HG03460 (cell line): ENCODE measurements around the gene DUOX2.
"Not testable (repeated sequence)": the region's sequence is repeated elsewhere in the genome, so short reads cannot be mapped to it uniquely, and the experiment has no call there.

Source experiments
- ATAC-seq: cut with Tn5 transposase; IDR thresholded peaks from one replicate; pipeline ENCODE4 v1.9.1; 2021; ENCODE audit not compliant: unreplicated experiment

The DUOX2 gene

DNA sequence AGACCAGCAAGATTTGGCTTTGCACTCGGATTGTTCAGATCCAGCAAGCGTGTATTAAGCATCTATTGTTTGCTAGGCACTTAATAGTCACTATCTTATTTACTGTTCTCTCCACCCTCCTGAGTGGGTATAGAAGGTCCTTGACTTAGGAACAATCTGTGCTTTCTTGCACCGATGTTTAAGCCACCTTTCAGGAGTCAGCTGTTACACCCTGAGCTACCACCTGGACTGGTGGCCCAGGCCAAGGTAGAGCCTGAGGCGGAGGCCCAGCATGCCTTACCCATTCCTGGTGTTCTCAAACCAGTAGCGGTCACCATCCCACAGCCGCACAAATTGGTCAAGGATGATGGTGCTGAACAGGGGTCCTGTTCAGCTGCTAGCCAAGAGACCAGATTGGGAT is 25.8 kb upstream of the DUOX2 start:
- no peak for ATAC-seq

DNA sequence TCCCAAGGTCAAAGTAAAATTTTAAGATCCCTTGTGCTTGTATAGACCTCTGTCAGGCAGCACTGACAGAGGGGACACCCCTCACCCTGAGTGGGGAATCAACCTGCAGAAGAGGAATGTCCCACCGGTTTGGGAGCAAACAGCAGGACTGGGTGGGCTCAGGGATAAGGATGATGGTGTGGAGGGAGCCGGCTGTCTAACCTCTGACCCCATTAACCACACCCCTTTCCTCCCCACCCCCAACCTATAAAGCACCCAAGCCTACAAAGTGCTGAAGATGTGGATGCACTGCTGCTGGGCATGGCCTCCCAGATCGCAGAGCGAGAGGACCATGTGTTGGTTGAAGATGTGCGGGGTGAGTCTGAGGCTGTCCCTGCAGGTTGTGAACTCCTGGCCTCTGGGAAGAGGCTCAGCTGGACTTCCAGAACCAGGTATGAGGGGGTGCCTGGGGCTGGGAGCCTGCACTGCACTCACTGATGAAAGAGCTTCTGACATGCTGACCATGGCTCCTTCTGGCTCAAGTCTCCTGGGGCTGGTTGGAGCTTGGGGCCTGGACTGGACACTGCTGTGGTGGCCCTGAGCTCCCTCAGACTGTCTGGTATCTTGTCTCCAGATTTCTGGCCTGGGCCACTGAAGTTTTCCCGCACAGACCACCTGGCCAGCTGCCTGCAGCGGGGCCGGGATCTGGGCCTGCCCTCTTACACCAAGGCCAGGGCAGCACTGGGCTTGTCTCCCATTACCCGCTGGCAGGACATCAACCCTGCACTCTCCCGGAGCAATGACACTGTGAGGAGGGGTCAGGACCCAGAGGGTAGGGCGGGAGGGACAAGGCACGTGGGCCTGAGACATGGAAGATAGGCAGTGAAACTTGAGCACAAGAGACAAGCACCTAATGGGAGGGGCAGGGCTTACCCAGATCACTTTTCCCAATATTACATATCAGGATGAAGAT is 25.1 kb upstream of the DUOX2 start:
- ATAC-seq = no peak

DNA sequence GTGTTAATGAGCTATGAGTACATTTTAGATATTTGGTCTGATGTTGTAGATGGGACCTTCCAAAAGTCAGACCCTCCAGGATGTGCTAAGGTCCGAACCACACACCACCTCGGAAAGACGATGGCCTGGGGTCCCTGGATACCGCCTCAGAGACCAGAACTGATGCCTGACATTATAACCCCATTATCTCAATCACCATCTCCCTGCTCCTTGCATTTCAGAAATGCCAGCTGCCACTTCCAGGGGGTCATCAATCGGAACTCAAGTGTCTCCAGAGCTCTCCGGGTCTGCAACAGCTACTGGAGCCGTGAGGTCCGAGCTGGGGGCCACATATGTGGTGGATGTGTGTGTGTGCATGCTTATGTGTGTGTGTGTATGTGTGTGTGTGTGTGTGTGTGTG is 23.7 kb upstream of the DUOX2 start:
- no peak for ATAC-seq

DNA sequence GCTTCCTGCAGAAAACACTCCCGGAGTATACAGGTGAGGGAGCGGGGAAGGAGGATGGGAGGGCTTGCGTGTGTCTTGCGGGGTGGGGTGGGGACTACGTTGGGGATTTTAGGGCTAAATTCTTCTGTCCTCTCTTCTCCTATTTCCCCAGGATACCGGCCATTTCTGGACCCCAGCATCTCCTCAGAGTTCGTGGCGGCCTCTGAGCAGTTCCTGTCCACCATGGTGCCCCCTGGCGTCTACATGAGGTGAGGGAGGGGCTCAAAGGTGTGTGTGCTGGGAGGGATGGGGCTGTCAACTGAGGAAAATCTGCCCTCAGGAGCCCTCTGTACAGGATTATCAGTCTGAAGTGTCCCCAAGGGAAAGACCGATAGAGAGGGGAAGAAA is 22.4 kb upstream of the DUOX2 start:
- no peak for ATAC-seq

DNA sequence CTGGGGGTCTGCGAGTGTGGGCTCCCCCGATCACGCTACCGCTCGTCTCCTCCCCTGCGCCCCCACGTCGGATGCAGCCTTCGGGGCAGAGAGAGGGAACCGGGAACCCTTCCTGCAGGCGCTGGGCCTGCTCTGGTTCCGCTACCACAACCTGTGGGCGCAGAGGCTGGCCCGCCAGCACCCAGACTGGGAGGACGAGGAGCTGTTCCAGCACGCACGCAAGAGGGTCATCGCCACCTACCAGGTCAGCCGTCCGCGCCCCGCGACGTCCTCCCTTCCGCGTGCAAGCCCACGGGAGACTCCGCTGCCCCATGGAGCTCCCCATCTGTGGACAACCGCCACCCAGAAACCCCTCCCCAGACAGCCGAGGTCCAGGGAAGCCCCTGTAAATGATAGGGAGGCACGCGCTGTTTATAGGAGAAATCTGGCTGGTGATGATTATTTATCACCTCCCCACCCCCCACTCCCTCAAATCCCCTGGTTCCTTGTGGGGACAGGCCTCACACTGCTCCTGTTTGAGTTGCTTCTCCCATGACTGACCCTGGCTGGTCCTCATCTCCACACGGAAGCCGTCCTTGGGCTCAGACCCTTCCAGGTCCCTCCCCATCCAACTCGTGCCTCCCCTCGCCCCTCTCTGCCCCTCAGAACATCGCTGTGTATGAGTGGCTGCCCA is 21.9 kb upstream of the DUOX2 start:
- not testable (repeated sequence) for ATAC-seq

DNA sequence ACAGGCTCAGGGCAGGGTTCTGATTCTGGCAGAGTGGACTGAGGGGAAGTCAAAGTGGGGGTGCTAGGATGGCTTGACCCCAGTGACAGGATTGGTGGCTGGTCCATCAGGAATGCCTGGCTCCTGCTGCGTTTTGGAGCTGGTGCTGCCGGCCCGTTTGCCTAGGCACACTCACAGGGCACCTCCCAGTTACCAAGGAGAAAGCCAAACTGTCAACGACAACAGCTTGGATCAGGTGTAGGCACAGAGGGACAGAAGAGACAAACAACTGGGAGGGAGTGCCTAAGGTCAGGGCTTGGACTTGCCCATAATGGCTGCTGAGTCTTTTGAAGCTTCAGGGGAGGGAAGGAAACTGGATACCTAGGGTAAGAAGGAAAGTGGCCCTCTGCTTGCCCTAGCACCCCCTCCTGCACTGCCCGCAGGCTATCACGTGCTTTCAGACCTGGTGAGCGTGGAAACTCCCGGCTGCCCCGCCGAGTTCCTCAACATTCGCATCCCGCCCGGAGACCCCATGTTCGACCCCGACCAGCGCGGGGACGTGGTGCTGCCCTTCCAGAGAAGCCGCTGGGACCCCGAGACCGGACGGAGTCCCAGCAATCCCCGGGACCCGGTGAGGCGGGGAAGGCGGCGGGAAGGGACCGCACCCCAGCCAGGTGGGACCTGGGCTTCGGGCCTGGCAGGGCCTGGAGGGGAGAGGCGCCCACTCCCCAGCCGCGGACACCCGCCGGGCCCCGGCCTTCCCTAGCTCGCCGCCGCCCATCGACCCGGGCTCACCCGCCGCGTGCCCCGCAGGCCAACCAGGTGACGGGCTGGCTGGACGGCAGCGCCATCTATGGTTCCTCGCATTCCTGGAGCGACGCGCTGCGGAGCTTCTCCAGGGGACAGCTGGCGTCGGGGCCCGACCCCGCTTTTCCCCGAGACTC is 21.0 kb upstream of the DUOX2 start:
- ATAC-seq = no peak

DNA sequence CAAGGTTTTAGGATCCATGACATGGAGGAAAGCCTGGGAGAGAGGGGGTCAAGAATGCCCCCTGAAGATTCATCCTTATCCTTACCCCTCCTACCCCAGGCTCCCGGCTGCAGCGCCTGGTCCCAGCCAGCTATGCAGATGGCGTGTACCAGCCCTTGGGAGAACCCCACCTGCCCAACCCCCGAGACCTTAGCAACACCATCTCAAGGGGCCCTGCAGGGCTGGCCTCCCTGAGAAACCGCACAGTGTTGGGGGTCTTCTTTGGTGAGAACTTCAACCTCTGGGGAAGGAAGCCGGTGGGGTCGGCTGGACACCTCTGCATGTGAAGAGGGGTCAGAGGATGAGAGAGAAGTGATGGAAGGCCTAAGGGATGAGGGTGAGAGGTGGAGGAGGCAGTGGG is 20.1 kb upstream of the DUOX2 start:
- no peak for ATAC-seq

DNA sequence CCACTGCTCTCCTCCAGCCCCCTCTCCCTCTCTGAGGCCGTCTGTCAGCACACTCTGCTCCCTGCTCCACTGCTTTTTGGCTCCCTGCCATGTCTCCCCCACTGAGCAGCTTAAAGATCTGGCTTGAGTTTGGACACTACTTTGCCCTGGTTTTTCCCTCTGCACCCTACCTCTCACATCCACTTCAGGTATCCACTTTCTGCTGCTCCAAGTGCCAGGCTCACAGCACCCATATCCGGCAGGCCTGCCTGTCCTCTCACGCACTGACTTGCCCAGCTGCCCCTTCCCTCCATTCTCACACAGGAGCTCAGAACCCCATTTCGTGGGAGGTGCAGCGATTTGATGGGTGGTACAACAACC is 19.6 kb upstream of the DUOX2 start:
- no peak for ATAC-seq

DNA sequence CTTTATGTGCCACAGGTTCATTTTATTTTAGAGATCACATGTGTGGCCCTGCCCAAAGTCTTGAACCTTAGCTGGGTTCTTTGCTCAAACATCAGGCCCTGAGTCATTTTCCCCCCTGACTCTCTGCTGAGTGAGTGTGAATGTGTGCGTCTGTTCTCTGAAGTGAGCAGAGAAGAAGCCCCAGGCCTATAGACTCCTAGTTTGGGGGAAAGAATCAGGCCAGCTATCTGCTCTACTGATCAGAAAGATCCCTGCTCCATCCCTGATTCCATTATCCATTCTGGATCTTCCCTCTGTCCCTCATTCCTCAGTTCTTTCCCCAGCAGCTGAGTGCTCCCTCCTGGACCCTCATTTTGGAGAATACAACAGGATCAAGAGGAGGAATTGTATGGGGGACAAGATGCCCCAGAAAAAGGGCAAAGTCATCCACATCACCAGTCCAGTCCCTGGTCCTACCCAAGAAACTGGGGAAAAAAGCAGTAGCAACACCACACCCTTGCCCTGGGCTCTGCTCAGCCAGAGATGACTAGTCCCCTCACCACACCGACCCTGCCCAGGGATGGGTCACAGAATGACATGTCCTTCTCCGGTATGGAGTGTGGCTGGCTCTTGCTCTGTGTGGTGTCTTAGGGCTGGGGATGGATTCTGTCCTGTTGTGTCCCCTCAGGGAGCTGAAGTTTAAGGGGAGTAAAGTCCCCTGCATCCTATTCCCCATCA is 19.0 kb upstream of the DUOX2 start:
- no peak for ATAC-seq

DNA sequence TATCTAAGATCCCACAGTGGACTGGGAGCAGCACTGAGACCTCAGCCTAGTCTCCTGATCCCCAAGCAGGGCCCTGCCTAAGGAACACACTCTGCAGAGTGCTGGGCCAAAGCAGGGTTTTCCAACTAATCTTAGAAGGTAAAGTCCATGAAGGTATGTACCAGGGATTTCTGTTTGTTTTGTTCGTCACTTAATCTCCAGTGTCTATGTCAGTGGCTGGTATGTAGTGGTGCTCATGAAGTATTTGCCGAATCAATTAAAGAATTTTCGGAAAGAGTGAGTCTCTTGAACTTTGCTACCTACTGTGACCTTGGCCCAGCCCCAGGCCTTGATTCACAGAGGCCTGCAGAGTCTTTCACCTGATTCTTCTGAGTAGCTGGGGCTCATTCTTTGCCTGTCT is 17.5 kb upstream of the DUOX2 start:
- ATAC-seq = no peak

DNA sequence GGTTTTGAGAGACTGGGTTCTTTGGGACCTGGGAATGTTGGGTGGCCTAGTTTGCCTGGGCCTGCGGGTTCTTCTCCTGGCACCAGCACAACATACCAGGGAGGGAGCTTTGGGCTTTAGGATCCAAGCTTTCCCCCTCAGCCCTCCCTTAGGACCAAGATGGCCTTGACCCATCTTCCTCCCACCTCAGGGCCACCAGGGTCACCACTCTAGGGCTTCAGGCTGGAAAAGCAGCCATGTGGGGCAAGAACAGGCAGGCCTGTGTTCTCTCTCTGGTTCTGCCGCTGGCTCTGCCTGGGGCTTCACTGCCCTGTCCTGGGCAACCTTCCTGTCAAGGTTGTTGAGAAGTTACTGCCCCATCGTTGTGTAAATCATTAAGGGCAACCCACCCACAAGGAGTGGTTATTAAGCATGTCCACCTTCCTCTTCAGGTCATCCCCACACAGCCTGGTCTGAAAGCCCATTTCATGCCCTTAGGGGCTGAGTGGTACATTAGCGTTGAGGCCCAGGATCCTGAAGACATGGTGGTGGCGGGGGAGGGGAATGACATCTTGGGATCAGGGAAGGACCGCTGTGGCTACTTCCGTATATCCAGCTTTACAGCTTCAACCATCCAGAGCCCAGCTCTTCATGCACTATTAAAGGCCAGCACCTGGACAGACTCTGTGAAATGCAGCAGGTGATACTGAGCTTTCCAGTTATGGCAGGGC is 16.5 kb upstream of the DUOX2 start:
- ATAC-seq = no peak

DNA sequence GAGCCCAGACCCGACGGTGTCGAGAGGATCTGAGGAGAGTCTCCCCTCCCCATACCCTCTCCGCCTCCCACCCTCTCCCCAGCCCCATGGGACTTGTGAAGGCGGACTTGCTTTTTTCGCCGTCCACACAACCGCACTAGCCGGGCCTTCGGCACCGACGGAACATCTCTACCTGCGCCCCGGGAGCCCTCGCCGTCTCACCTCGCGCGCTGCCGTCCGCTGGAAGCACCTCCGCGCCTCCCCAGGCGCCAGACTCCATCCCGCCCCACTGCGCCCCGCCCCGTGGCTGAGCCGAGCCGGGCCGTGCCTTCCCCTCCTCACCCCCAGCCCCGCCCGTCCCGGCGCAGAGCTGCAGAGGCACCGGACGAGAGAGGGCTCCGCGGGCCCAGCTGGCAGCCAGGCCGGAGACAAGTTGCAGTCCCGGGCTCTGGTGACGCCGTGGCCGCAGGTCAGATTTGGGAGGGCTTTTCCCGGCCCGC is 15.7 kb upstream of the DUOX2 start, which contains the start of the genes DUOX1 and DUOXA1:
Gene DUOX1 (plus strand): TSS at position 344 of the 479 bp plus-strand sequence. CDS start 1,973 bp downstream, outside the sequence.
Gene DUOXA1 (minus strand): TSS at position 229 of the 479 bp plus-strand sequence. CDS start 6,865 bp downstream, outside the sequence.
- no peak for ATAC-seq

DNA sequence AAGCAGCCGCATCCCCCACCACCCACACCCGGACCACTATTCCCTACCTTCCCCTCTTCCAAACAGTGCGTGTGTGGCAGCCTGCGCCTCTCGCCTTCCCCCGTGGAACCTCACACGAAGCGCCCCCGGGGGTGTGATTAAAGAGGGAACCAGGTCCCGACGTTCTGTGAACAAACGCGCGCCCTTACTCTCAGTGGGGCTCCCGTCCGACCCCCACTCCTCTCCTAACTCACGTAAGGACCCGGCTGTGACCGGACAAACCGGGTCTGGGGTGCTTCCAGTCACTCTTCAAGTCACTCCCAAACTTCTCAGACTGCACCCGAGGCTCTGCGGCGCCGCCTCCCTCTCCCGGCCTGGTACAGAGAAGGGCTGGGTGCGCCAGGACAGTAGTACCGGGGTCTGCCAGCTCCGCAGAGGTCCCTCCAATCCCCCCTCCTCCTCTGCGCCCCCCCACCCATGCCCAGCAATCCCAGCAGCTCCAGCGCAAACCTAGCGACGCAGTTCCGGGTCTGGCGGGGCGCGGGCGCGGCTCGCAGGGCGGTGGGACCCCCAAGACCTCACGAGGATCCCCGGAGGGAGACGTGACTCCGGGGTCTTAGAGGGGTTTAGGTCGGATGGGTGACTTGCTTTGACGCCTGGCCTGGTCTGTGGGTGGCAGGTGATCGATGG is 15.1 kb upstream of the DUOX2 start:
- ATAC-seq = no peak

DNA sequence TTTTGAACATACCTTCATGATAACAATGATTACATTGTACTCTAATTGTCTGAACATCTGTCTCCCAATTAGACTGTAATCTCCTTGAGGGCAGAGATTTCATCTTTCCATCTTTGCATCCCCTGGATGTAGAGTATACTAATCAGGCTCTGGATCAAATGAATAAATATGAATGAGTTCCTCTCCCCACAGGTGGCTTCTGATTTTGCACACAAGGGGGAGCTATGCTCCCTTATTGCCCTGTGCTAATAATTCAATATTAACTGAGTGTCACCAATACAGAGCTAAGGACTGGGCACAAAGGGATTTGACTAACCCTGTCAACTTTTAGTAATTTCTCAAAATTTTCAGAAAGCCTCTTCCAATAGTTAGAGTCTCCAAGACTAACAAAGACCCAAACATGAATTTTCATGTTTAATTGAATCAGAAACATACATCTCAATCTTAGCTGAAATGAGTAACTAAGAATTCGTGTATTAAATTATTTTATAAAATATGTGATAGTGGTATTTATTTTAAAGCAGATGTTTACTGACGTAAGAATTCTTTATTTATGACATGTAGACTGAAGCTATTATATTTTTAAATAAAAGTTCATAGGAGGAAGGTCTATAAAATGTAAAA is 12.7 kb upstream of the DUOX2 start:
- no peak for ATAC-seq

DNA sequence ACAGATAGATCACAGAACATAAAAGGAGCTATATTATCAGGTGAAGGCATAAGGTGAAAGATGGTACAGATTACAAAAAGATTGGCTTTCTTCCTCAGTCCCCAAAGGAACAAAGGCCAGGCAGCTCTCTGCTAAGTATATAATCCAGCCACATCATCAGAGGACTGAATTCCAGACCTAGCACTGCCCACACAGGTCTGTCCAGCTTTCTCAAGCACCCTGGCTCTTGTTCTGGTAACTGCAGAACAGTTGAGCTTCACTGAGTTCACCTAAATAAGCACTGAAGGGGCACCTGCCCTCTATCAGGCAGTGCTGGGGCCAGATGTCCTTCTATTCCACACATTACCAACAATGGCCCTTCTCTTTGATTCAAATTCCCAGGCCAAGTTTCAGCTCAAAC is 9.4 kb upstream of the DUOX2 start:
- ATAC-seq = no peak

DNA sequence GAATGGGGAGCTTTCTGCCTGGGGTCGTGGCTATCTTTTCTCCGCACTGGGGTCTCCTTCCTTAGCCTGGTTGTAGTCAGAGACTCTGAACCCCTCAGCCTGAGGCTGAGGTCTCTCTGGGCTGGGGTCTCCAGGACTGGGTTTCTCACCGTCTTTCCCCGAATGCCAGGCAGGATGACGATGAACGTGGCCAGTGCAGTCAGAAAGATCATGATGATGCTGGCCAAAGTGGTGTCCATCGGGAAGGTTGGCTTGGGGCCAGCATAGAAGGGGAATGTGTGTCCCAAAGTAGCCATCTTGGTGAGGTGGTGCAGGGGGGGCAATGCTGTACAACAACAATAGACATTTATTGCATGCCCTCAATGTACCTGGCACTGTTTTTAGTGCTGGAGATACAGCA is 8.7 kb upstream of the DUOX2 start:
- no peak for ATAC-seq

DNA sequence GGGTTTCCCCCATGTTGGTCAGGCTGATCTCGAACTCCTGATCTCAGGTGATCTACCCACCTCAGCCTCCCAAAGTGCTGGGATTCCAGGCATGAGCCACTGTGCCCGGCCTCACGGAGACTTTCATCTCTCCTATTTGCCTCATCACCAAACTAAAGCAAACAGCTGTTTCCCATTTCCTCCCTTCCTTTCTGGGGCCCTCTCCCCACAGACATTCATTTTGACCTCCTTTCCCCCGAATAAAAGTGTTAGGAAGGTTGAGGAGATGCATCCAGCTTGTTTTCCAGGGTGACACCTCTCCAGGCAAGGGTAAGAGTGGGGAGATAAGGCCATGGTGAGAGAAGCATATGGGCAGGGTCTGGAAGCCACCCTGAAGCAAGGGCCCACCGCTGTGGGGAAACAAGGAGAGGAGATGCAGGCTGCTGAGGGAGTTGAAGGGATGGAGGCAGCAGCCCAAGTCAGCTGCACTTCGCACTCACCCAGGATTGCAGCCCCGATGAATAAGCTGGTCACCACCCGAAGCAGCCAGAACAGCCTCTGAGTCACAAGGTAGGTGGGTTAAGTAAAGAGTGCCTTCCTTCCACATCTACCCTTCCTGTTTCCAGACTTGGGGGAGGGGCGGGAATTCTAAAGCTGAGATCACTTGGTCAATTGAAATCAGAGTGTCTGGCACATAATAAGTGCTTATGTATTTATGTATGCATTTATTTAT is 7.9 kb upstream of the DUOX2 start:
- ATAC-seq = no peak

DNA sequence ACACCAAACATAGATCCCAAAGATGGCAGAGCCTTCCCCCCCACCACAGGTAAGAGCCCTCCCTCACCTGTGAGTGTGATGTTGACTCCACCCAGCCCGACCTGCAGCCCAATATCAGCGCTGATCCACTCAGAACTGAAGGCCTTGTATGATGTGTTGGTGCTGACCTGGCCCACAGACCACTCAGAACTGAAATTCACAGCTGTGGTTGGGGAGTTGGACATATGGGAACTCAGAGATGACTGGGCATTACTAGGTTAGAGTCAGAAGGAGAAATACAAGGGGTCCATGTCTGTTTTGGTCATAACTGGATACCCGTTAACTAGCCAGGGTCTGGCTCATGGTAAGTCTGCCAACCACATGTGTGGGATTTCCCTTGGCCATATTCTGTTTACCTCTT is 7.0 kb upstream of the DUOX2 start:
- ATAC-seq = no peak
